HG03457 (cell line): Measurements from ENCODE around the gene SYNPO.

Experiments used
- ATAC-seq: cut with Tn5 transposase; IDR thresholded peaks from one replicate; pipeline ENCODE4 v1.9.1; 2021; ENCODE audit warnings: moderate number of reproducible peaks; ENCODE audit not compliant: unreplicated experiment

Gene SYNPO

DNA sequence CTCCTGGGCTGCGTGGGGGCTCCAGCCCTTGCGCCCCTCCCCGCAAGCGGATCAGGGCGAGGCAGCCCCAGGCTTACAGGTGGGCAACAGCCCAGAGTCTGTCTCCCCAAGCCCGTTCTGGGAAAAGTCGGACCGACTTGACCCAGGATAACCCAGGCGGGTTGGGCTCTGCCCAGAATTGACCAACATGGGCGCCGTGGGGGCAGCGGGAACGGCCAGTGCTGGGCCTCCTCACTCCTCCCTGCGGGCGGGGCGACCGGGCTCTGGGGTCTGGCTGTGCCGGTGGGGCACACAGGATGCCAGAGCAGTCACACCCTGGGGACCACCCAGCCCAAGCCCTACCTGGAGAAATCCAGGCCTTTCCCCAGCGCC is 15.3 kb upstream of the SYNPO start:
- ATAC-seq, result no peak

DNA sequence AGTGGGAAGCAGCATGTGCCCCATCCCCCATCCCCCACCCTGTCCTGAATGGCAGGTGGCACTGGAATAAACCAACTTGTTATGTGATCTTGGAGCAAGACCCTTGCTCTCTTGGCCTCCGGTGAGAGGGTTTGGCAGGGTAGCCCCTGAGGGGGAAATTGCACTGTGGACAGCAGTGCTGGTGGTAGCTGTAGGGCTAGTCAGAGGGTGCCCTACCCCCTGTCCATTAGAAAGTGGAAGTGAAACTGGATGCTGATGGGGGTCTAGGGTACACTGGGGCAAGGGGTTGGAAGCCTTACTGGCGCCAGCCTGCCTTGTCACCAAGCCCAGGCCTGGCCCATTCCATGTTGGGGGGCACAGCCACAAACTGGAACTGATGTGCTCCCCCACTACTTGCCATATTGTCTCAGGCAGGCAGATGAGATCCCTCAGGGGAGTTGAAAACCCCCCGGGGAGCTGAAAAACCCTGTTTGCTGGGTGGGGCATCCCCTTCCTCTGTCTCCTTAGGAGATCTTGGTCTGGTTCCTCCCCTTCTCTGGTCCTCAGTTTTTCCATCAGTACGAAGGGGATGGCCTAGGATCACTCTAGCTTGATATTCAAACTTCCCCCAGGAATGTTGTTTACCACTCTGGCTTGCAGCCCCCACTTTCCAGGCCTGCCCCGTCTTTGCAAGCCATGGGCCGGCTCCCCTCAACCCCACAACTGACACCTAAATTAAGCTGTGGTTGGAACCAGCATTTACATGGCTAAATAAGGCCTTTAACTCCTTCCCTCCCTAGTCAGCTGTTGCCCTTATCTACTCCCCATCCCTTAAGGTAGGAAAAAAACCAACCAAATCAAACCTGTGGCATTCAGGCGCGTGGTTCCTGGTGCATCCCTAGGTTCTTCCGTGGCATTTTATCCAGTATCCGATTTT is 14.4 kb upstream of the SYNPO start:
- peak; percentile 49 for ATAC-seq

DNA sequence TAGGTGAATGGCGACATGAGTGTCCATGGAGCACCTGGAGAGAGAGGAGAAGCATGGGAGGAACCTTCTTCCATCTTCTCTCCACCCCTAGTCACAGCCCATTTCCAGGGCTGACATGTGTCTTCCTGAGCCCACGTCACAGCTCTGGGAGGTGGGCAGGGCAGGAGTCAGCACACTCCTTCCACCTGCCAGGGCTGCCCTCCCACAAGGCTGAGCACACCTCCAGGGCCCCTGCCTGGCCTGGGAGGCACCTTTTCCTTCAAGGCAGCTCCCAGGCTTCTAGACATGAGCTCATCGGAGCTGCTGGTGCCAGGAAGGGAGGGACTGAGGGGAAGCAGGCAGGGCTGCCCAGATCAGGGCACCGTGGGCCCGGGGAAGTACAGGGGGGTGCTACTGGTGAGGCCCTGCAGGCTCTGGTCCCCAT is 13.6 kb upstream of the SYNPO start:
- ATAC-seq, result no peak

DNA sequence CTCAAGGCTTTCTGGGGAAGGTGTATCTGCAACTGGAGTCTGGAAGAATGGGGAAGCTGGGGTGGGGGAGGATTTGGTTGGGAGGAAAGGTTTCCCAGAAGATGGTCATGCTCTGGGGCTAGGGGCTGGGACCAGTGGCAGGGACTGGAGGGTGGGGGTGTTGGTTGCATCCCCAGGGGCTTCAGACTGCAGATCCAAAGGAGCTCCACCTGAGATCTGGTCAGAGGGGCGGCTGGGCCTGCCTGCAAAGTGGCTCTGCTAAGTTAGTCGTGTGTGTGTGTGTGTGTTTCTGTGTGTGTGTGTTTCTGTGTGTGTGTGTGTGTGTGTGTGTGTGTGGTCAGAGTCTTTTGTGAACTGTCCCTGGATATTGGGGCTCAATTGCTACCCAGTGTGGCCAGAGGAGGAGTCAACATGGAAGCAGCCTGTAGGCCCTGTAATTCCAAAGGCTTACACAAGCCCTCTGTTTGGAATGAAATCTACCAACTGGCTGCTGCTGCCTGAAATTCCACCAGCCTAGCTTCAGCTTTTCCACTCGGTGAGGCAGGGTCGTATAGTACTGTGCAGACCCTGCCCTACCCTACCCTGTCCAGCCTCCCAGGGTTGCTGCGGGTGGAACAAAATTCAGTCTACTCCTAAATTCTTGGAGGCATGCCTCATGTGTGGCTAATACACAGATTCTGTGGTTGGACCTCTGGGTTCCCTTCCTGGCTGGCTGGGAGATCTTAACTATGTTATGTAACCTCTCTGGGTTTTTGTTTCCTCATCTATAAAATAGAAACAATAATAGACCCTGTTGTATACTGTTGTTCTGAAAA is 12.5 kb upstream of the SYNPO start:
- ATAC-seq, result no peak

- no peak for ATAC-seq
Observed at GRCh38 chr5:150628936-150629485, 11.4 kb upstream of the SYNPO start.

- ATAC-seq, result no peak
Observed at GRCh38 chr5:150630016-150630415, 10.4 kb upstream of the SYNPO start.

DNA sequence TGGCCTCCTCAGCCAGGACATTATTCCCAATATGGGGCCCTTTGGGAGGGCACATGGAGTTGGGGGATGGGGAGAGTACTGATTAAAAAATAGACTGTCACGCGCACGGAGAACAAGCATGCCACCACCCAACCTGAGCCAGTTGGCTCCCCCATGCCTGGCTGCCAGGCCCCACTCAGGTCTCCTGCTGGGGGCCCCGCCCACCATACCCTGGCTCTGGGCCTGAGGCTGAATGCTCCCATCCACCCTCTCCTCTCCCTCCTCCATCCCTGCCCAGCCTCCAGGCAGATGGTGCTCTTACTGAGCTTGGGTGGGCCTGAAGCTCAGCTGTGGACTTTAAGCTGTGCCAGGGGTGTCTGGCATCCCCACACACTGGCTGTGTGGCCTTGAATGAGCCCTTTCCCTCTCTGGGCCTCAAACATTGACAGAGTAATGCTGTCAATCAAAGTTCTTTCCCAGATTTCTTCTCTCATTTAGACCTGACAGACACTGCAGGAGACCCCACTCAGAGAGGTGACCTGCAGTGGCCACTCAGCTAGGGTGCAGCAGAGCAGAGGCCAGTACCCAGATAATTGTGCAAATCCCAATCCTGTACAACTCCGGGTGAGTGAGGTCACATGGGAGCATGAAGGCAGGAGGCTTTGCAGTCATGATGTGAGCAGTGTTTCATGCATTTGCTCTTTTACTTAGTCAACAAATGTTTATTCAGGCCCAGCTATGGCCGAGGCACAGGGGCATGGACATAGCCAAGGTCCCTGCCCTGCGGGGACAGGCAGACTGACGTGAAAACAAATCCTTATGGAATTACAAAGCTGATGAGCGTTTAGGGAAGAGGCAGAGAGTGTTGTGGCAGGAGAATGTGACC is 9.8 kb upstream of the SYNPO start:
- ATAC-seq, result no peak

DNA sequence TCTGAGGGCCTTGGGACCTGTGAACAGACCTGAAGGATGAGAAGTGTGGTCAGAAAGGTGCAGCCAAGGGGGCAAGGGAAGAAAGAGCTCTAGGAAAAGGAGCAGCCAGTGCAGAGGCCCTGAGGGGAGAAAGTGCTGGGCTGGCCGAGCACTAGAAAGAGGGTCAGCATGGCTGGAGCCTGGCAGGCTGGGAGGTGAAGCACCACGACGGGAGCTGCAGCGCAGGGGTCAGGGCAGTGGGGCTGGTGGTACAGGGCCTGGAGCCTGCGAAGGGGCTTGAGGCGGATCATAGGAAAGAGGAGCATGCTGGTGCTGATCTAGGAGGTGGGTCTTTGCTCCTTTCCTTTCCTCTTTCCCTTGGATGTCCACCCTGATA is 9.1 kb upstream of the SYNPO start:
- no peak for ATAC-seq

DNA sequence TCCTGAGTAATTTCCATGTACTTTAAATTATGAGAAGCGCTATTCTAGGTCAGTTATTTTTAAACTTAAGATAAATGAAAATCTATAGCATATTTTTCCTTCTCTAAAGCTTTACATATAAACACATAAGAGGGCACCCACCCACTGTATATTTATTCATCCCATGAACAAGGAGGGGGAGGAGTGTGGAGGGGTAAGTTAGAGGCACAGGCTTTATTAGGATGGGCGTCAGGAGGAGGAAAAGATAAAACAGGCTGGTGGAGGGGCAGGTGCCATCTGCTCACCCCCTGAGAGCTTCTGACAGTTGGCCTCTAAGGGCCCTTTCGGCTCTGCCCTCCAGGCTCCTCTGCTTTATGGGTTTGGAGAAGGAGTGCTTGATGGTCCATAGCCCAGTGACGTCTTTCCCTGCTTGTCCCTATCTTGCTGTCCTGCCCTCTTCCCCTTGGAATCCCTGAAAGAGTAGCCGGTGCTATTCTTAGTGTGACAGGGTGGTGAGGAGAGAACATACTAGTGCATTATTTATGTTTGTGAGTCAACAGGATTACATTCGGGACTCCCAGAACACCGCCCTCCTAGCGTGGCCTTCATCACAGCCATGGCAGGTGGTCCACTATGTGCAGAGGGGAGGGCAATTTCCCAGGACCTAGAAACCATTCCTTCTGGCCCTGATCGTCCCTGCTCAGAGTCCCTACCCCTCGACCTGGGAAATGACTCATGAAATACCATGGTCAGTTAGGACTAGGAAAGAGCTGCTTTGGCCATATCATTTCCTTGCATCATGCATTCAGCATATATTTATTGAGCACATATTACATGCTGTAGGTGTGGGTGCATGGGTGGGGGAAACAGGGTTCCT is 7.9 kb upstream of the SYNPO start:
- ATAC-seq, result no peak

DNA sequence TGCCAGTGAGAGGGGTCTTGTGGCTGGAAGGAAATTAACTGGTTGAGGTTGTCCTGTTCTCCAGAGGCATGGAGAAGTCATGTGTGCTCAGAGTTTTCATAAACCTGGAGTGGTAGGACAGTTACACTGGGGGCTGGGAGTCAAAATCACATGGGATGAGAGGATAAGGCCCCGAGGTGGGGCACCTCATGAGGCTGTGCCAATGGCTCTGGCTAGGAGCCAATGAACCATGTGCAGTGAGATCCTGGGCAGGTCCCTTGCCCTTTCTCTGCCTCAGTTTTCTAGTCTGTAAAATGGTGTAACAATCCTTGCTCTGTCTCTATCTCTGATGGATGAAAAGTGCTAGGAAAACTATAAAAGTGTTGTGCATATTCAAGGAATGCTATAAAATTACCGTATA is 7.0 kb upstream of the SYNPO start:
- no peak for ATAC-seq

GRCh38 chr5:150636391-150637244 is 3.8 kb upstream of the SYNPO start:
- no peak for ATAC-seq

- no peak for ATAC-seq
Observed at GRCh38 chr5:150637245-150638052, 3.0 kb upstream of the SYNPO start.

DNA sequence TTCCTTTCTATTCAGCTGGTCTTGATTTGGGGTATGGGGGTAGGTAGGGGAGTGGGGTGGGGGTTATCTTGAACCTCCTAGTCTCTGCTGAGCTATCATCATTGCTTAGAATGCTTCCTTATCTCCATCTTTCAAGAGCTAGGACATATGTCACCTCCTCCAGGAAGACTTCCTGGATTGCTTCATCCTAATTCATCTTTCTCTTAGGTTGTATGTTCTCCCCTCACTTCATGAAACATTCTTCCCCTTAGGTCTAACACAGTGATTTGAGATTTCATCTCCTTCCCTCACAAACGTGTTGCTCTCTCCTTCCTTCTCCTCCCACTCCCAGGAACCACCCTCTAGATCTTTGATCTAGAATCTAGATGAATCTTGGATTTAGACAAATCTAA is 2.4 kb upstream of the SYNPO start:
- no peak for ATAC-seq

- no peak for ATAC-seq
Observed at GRCh38 chr5:150638488-150639376, 1.7 kb upstream of the SYNPO start.

DNA sequence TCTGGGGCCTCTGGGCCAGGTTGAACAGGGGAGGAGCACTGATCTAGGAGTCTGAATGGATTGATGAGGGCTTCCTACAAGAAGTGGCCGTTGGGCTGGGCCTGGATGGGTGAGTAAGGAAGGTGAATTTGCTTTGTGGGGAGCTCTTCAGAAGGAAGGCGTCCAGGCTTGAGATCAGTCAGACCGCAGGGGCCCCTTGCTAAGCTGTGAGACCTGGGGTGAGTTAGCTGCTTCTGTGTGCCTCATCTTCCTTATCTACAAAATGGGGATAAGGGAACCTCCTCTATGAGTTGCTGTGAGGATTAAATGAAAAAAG is 1.1 kb upstream of the SYNPO start:
- no peak for ATAC-seq

- no peak for ATAC-seq
Observed at GRCh38 chr5:150639751-150640150, 709 bp upstream of the SYNPO start.

DNA sequence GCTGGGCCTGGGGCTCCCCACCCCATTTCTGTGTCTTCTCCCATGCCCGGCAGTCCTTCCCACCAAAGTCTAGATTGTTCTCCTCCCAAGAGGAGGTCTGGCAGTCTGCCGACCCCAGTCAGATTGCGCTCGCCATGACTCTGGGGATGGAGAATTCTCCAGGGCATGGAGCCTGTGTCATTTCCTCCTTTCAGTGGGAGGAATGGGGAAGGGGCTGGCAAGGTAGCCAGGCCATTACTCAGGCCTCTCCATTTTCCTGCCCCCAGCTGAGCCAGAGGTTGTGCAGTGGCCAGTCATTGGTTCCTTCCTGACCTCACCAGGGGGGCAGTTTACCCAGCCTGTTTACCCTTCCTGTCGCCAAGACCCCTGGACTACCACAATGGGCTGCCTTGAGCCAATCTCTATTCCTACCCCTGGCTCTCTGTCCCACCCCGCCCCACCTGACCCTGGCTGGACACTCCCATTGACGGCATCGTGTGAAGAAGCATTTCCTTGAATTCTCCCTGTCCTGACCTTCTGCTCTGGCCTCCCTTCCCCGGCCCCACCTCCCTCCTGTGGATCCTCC is 628 bp downstream of the SYNPO start:
- ATAC-seq, result no peak
